ENCODE measurements around the gene DOCK8. TPM values are rescaled to one million over a fixed set of nuclear protein-coding genes. Genes with fewer than 3 reads are reported as not detected.

The DOCK8 gene
- total and polyA plus RNA-seq, 2 experiments from 2014 or later: 0.94 to 1.2 TPM

DNA sequence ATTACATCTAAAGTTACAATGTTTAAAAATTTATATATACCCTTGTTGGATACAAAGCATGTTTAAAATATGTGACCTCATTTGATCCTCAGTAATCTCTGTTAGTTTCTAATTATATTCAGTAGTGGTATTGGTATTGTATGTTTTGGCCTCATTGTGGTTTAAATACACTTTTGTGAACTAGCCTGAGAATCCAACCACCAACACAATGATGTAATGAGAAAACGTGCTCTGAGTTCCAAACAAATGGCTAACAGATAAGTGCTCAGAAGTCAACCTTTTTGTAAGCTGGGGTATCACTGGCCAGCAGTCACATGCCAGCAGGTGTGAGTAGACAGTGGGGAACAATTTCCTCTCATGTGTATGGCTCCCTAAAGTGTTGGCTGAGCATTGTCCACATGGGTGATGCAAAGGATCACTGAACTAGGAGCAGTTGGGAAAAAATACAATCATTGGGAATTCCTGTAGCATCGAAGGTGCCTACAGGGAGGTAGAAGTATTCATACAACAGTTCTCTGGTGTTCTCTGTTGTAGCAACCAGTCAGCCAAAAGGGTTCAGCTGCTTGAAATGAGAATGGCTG, 56.1 kb downstream of the DOCK8 start:
- Mint-ChIP-seq H3K27ac (no peak overlapping the region), H3K36me3 (ENCODE audit: low read depth) (no peaks in the 10 kb centered on the region), H3K4me3 (no peak overlapping the region), H3K4me1 (no peaks in the 10 kb centered on the region; the same call in 2 of the 3 replicates), H3K9me3 (no peaks in the 10 kb centered on the region), H3K27me3 (ENCODE audit: insufficient read depth, low read depth, poor library complexity) (no peaks in the 10 kb centered on the region)
- Histone ChIP-seq H4K20me1 (replicated peaks; ENCODE audit: insufficient read depth) (no peaks in the 10 kb centered on the region), H3K4me2 (no peak overlapping the region), H3K27me3 (ENCODE audit: insufficient read depth) (no peaks in the 10 kb centered on the region), H3K9me2 (ENCODE audit: insufficient read depth) (no peaks in the 10 kb centered on the region; the same call in 1 of the 2 replicates), H2AFZ (no peak overlapping the region), H3K36me3 (ENCODE audit: insufficient read depth) (no peaks in the 10 kb centered on the region), H3K4me3 (no peak overlapping the region), H3K4me1 (ENCODE audit: insufficient read depth) (no peaks in the 10 kb centered on the region), H3F3A (replicated peaks; ENCODE audit: low read depth) (no peaks in the 10 kb centered on the region), H3K27ac (ENCODE audit: low read depth) (no peak overlapping the region), H3K79me2 (replicated peaks; ENCODE audit: insufficient read depth) (no peaks in the 10 kb centered on the region)
- no peak for TF ChIP-seq CREB1 (CRISPR knock-in tag; IDR thresholded peaks at IDR 0.05; ENCODE audit: low read depth)
- no peak for TF ChIP-seq NANOG (IDR thresholded peaks at IDR 0.05; ENCODE audit: borderline replicate concordance)
- TF ChIP-seq STAT1 (IDR thresholded peaks at IDR 0.05; ENCODE audit: unreplicated experiment): no peak
- no peak for TF ChIP-seq POLR2AphosphoS5 (IDR thresholded peaks at IDR 0.05; ENCODE audit: low read depth)
- TF ChIP-seq REST (IDR thresholded peaks at IDR 0.05; ENCODE audit: unreplicated experiment): no peak
- TF ChIP-seq JUNB (IDR thresholded peaks at IDR 0.05; ENCODE audit: unreplicated experiment): no peak
- TF ChIP-seq ZNF114 (CRISPR knock-in tag; IDR thresholded peaks at IDR 0.05): no peak
- no peak for TF ChIP-seq ZNF331 (CRISPR knock-in tag; IDR thresholded peaks at IDR 0.05; ENCODE audit: low read depth)
- no peak for DNase-seq (ENCODE audit: low spot score)
- ATAC-seq: no peak

DNA sequence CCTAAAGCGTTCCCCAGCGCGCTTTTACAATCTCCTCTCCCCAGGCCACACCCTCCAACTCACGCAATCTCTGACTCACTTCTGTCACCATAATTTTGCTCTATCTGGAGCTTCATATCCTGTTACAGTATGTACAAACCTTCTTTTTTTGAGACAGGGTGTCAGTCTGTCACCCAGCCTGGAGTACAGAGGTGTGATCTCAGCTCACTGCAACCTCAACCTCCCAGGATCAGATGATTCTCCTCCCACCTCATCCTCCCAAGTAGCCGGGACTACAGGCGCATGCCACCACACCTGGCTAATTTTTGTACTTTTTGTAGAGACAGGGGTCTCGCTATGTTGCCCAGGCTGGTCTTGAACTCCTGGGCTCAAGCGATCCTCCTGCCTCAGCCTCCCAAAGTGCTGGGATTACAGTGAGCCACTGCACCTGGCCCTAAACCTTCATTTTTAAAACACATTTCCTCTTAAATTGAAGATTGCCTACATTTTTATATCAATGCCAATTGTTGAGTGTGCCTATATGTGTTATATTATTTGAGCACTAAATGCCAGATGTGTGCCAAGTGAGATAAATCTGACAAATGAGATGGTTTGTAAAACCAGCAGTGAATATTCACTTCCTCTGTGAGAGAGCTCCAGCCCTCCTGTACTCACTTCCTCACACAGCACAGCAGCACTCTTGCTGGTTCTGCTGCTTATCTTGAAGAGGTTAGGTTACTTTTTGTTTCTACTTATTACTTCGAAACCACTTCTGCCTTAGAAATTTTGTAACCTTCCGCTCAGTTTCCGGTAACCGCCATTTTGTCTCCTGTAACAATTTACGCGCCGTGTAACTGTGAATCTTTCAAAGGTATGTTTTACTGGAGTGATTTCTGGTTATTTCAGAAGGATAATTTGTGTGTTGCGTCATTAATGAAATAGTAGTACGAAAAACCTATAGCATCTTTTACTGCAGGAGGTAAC, 57.9 kb downstream of the DOCK8 start:
- no peak for ATAC-seq
- Histone ChIP-seq H2AFZ (peak overlapping the region; percentile 32; the same call in 1 of the 2 replicates), H3K4me2 (no peak overlapping the region), H3K79me2 (replicated peaks; ENCODE audit: insufficient read depth) (no peaks in the 10 kb centered on the region), H3F3A (replicated peaks; ENCODE audit: low read depth) (no peaks in the 10 kb centered on the region), H3K36me3 (ENCODE audit: insufficient read depth) (no peaks in the 10 kb centered on the region), H4K20me1 (replicated peaks; ENCODE audit: insufficient read depth) (no peaks in the 10 kb centered on the region), H3K9me2 (ENCODE audit: insufficient read depth) (no peaks in the 10 kb centered on the region; the same call in 1 of the 2 replicates), H3K4me1 (ENCODE audit: insufficient read depth) (no peaks in the 10 kb centered on the region), H3K27ac (ENCODE audit: low read depth) (no peak overlapping the region), H3K27me3 (ENCODE audit: insufficient read depth) (no peaks in the 10 kb centered on the region), H3K4me3 (no peak overlapping the region)
- H3K9me3 Mint-ChIP-seq: no peaks in the 10 kb centered on the region
- no peak overlapping the region for H3K27ac Mint-ChIP-seq
- H3K27me3 Mint-ChIP-seq (ENCODE audit: insufficient read depth, low read depth, poor library complexity): no peaks in the 10 kb centered on the region
- H3K4me1 Mint-ChIP-seq: no peaks in the 10 kb centered on the region; the same call in 2 of the 3 replicates
- DNase-seq (ENCODE audit: low spot score): no peak
- no peaks in the 10 kb centered on the region for H3K36me3 Mint-ChIP-seq (ENCODE audit: low read depth)
- H3K4me3 Mint-ChIP-seq: no peak overlapping the region
- TF ChIP-seq NANOG (IDR thresholded peaks at IDR 0.05; ENCODE audit: borderline replicate concordance) (no peak), ZNF114 (CRISPR knock-in tag; IDR thresholded peaks at IDR 0.05) (no peak), EZH2 (IDR thresholded peaks at IDR 0.05; ENCODE audit: low read depth, unreplicated experiment) (no peak), STAT1 (IDR thresholded peaks at IDR 0.05; ENCODE audit: unreplicated experiment) (no peak)

Measured in GM23338 (cell line).